K562 (cell line): ENCODE data around the gene SRD5A1. TPM values are rescaled to one million over a fixed set of nuclear protein-coding genes. Genes with fewer than 3 reads are reported as not detected.

Experiments used
- CXXC5 ChIP-seq: fragments of 250-450 bp; sonication (Bioruptor Pico); IDR thresholded peaks from 2 replicates; pipeline ENCODE4 v1.8.0; 2022; ENCODE audit warnings: inconsistent platforms, mild to moderate bottlenecking, moderate library complexity
- DDX20 ChIP-seq: fragments of 450-650 bp; IDR thresholded peaks from 2 replicates; pipeline ENCODE4 v1.6.1; 2016; ENCODE audit warnings: missing genetic modification characterization, low read depth, mild to moderate bottlenecking, missing compliant biosample characterization, moderate library complexity
- FOXJ2 ChIP-seq: fragments of 200-800 bp; sonication (Bioruptor generic); IDR thresholded peaks from 2 replicates; pipeline ENCODE4 v1.6.1; 2016; ENCODE audit warnings: missing genetic modification characterization, missing compliant biosample characterization
- FOXK2 ChIP-seq, 2 experiments: fragments of 450-650 bp; IDR thresholded peaks in 1 of 2; conservative IDR thresholded peaks in 1 of 2; 2 replicates each; pipeline ENCODE4 v1.6.1; 2016; ENCODE audit warnings: low read depth in 2 of 2, mild to moderate bottlenecking in 1 of 2
- GTF2A2 ChIP-seq: IDR thresholded peaks from 2 replicates; pipeline ENCODE4 v1.6.1; 2016; ENCODE audit warnings: mild to moderate bottlenecking, missing genetic modification characterization, missing compliant biosample characterization
- GTF2F1 ChIP-seq: IDR thresholded peaks from 2 replicates; pipeline ENCODE4 v1.6.1; 2011; ENCODE audit warnings: low read depth, low read length, improper control_type of control experiment
- HCFC1 ChIP-seq: IDR thresholded peaks from 2 replicates; pipeline ENCODE4 v1.6.1; 2012; ENCODE audit warnings: low read depth, low read length, improper control_type of control experiment
- JUNB ChIP-seq: fragments of 450-650 bp; formaldehyde crosslinking; conservative IDR thresholded peaks from 2 replicates; pipeline ENCODE4 v1.4.0; 2020; ENCODE audit warnings: mild to moderate bottlenecking
- KAT2B ChIP-seq: IDR thresholded peaks from one replicate; pipeline ENCODE4 v1.6.1; 2012; ENCODE audit warnings: low read depth, mild to moderate bottlenecking, control low read depth, inconsistent platforms, low read length, moderate library complexity
- KDM1A ChIP-seq, 2 experiments: fragments of 450-650 bp; IDR thresholded peaks; 2 replicates each; pipeline ENCODE4 v1.6.1; 2016; ENCODE audit warnings: mild to moderate bottlenecking in 2 of 2
- LEF1 ChIP-seq: fragments of 450-650 bp; IDR thresholded peaks from 2 replicates; pipeline ENCODE4 v1.6.1; 2016; ENCODE audit warnings: mild to moderate bottlenecking
- NFATC3 ChIP-seq: fragments of 450-650 bp; IDR thresholded peaks from 2 replicates; pipeline ENCODE4 v1.6.1; 2017; ENCODE audit warnings: mild to moderate bottlenecking
- NFXL1 ChIP-seq: fragments of 450-650 bp; formaldehyde crosslinking; IDR thresholded peaks from 2 replicates; pipeline ENCODE4 v1.4.0; 2021; ENCODE audit warnings: mild to moderate bottlenecking
- POLR2B ChIP-seq: fragments of 450-650 bp; IDR thresholded peaks from 2 replicates; pipeline ENCODE4 v1.6.1; 2018; ENCODE audit warnings: low read depth; ENCODE audit not compliant: partially characterized antibody
- POLR3G ChIP-seq: IDR thresholded peaks from 2 replicates; pipeline ENCODE4 v1.6.1; 2011; ENCODE audit not compliant: insufficient read length, insufficient replicate concordance; ENCODE audit errors: extremely low read depth
- RAD21 ChIP-seq, 2 experiments: fragments of 250-450 bp in 1 of 2; fragments of 450-650 bp in 1 of 2; sonication (Bioruptor Pico) in 1 of 2; formaldehyde crosslinking in 1 of 2; IDR thresholded peaks in 1 of 2; conservative IDR thresholded peaks in 1 of 2; 2 replicates each; pipeline versions ENCODE4 v1.4.0 to v1.8.0; 2020 to 2022; ENCODE audit warnings: mild to moderate bottlenecking in 2 of 2, moderate library complexity in 1 of 2
- RBM39 ChIP-seq: fragments of 200-400 bp; formaldehyde crosslinking; optimal IDR thresholded peaks from 2 replicates; pipeline ENCODE3; 2018; ENCODE audit warnings: low read depth, low read length
- RFX7 ChIP-seq: fragments of 250-450 bp; sonication (Bioruptor Pico); IDR thresholded peaks from 2 replicates; pipeline ENCODE4 v1.5.1; 2021; ENCODE audit warnings: mild to moderate bottlenecking
- SIX5 ChIP-seq, 2 experiments: IDR thresholded peaks; 2 replicates each; pipeline ENCODE4 v1.6.1; 2011; ENCODE audit warnings: low read length in 2 of 2, borderline replicate concordance in 1 of 2, low read depth in 1 of 2, mild to moderate bottlenecking in 1 of 2, moderate library complexity in 1 of 2; ENCODE audit not compliant: insufficient read depth in 1 of 2
- SMARCC2 ChIP-seq: fragments of 450-650 bp; IDR thresholded peaks from 2 replicates; pipeline ENCODE4 v1.6.1; 2017; ENCODE audit warnings: antibody characterized with exemption, moderate library complexity, mild to moderate bottlenecking, low read depth
- SUPT5H ChIP-seq: fragments of 450-650 bp; IDR thresholded peaks from 2 replicates; pipeline ENCODE4 v1.6.1; 2016
- TAF1 ChIP-seq: IDR thresholded peaks from 2 replicates; pipeline ENCODE4 v1.6.1; 2011; ENCODE audit warnings: mild to moderate bottlenecking, low read length, moderate library complexity; ENCODE audit not compliant: insufficient read depth, control insufficient read depth, severe bottlenecking; ENCODE audit errors: extremely low read depth
- ZBTB1 ChIP-seq: sonication (generic); formaldehyde crosslinking; IDR thresholded peaks from 2 replicates; pipeline ENCODE4 v1.8.1; 2023; ENCODE audit warnings: missing genetic modification reagents, low read depth, mild to moderate bottlenecking, borderline replicate concordance
- ZNF133 ChIP-seq: fragments of 250-450 bp; sonication (Bioruptor Pico); IDR thresholded peaks from 2 replicates; pipeline ENCODE4 v1.4.0; 2020; ENCODE audit warnings: mild to moderate bottlenecking
- ZNF3 ChIP-seq: fragments of 250-450 bp; sonication (Bioruptor Pico); IDR thresholded peaks from 2 replicates; pipeline ENCODE4 v1.5.0; 2021; ENCODE audit warnings: mild to moderate bottlenecking, moderate library complexity
- ZNF408 ChIP-seq: fragments of 250-450 bp; sonication (Bioruptor Pico); IDR thresholded peaks from 2 replicates; pipeline ENCODE4 v1.4.0; 2020; ENCODE audit warnings: low read depth, mild to moderate bottlenecking, moderate library complexity
- ZNF444 ChIP-seq: fragments of 250-450 bp; sonication (Bioruptor Pico); IDR thresholded peaks from 2 replicates; pipeline ENCODE4 v1.4.0; 2020; ENCODE audit warnings: mild to moderate bottlenecking, moderate library complexity
- polyA plus RNA-seq, 8 experiments: library from polyadenylated mRNA; depleted of rRNA in 4 of 8; stranded (reverse) in 5 of 8; unstranded in 3 of 8; fragments of >200 nt; fragmentation: Nextera tagmentation in 2 of 8; fragmentation: Illumina TruSeq in 1 of 8; extraction: Ambion mirVana in 2 of 8; extraction: Trizol in 1 of 8; gene quantifications; 2 replicates each; pipeline versions ENCODE4 v1.2.1 to v1.2.3, GENCODE V29; 2011 to 2014; ENCODE audit warnings: inconsistent platforms in 1 of 8, missing spikeins in 1 of 8
- total RNA-seq, 7 experiments: library from RNA; depleted of rRNA in 6 of 7; stranded (reverse); fragments of >200 nt in 6 of 7; fragmentation: Illumina TruSeq in 2 of 7; extraction: Trizol in 2 of 7; gene quantifications; 2 replicates each; pipeline versions ENCODE4 v1.2.1 to v1.2.3, GENCODE V29; 2011 to 2021; ENCODE audit warnings: low replicate concordance in 1 of 7
- TF ChIP-seq, protein P1 (sequence below): sonication (generic); formaldehyde crosslinking; IDR thresholded peaks from 2 replicates; pipeline ENCODE4 v1.8.1; 2023; ENCODE audit warnings: mild to moderate bottlenecking, missing genetic modification reagents
- TF ChIP-seq, protein P2 (sequence below): sonication (generic); formaldehyde crosslinking; IDR thresholded peaks from 2 replicates; pipeline ENCODE4 v1.8.0; 2022; ENCODE audit warnings: missing genetic modification reagents, mild to moderate bottlenecking, moderate library complexity, borderline replicate concordance

SRD5A1 gene
- total and polyA plus RNA-seq, 9 of the 15 experiments (the other 6 are each of a cell fraction or from before 2014, with no cell fraction given), result 1.3 to 22.6 (median 8.1) TPM

DNA sequence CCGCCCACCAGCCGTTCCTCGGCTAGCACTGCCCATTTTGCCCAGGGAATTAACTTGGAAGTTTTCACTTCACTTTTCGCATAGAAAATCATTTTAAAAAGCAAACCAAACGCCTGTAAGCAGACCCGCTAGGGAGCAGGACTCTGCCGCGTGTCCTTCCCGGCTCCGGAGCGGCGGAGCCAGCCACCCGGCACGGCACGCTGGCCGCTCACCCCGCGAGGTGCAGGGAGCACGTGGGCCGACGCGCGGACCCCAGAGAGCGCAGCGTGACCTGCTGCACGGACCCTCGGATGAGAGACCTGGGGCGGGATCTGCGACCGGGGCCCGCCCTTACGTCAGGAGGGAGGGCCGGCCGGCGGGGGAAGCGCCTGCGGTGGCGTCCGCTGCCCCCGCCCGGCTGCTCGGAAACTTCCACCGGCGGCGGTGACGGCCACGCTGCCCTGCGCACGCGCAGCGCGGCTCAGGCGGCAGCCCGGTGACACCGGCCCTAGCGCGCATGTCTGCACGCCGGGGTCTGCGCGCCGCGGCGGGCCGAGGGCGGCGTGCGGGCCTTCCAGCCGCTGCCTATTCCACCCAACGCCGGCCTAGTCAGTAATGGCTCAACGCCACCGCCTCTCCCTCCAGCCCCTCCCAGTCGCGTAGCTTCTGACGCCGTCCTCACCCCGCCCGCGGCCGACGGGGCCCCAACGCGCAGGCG lies 79.5 kb downstream of the SRD5A1 start (continued):
- no peak for TF ChIP-seq ZNF444
- TF ChIP-seq POLR3G, result no peak
- no peak for TF ChIP-seq NFATC3
- TF ChIP-seq LEF1, result no peak
- no peak for TF ChIP-seq FOXK2 (conservative IDR thresholded peaks at IDR 0.05 in 1 of 2, IDR thresholded peaks at IDR 0.05 in 1 of 2; ENCODE audit: low read depth in 2 of 2)
- TF ChIP-seq POLR2B, result no peak
- no peak for TF ChIP-seq KAT2B
- peak; percentile 18 to 31; a peak in 2 of 4 replicates for TF ChIP-seq RAD21 (CRISPR knock-in tag; conservative IDR thresholded peaks at IDR 0.05 in 1 of 2, IDR thresholded peaks at IDR 0.05 in 1 of 2)
- TF ChIP-seq, protein P1, sequence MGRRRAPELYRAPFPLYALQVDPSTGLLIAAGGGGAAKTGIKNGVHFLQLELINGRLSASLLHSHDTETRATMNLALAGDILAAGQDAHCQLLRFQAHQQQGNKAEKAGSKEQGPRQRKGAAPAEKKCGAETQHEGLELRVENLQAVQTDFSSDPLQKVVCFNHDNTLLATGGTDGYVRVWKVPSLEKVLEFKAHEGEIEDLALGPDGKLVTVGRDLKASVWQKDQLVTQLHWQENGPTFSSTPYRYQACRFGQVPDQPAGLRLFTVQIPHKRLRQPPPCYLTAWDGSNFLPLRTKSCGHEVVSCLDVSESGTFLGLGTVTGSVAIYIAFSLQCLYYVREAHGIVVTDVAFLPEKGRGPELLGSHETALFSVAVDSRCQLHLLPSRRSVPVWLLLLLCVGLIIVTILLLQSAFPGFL (CRISPR knock-in tag), result 0 out of 2 replicates have a peak, but pooled peaks have one; percentile 21
- TF ChIP-seq, protein P2, sequence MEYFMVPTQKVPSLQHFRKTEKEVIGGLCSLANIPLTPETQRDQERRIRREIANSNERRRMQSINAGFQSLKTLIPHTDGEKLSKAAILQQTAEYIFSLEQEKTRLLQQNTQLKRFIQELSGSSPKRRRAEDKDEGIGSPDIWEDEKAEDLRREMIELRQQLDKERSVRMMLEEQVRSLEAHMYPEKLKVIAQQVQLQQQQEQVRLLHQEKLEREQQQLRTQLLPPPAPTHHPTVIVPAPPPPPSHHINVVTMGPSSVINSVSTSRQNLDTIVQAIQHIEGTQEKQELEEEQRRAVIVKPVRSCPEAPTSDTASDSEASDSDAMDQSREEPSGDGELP (CRISPR knock-in tag), result peak; percentile 56; the same call in 1 of the 2 replicates
- no peak for TF ChIP-seq KDM1A (IDR thresholded peaks at IDR 0.05)
- TF ChIP-seq ZNF133, result no peak
- TF ChIP-seq HCFC1, result peak; percentile 72
- TF ChIP-seq RBM39, result peak; percentile 4
- no peak for TF ChIP-seq JUNB (CRISPR knock-in tag)
- no peak for TF ChIP-seq RFX7 (CRISPR knock-in tag)
- TF ChIP-seq SUPT5H, result peak; percentile 80
- TF ChIP-seq SMARCC2, result 0 out of 2 replicates have a peak, but pooled peaks have one; percentile 16
- peak; percentile 85; the same call in 1 of the 2 replicates for TF ChIP-seq ZBTB1 (CRISPR knock-in tag)
- TF ChIP-seq SIX5 (IDR thresholded peaks at IDR 0.05; ENCODE audit: borderline replicate concordance in 1 of 2, insufficient read depth in 1 of 2, low read depth in 1 of 2, low read length in 2 of 2), result no peak
- no peak for TF ChIP-seq GTF2F1
- TF ChIP-seq ZNF3 (CRISPR knock-in tag), result no peak
- no peak for TF ChIP-seq NFXL1 (CRISPR knock-in tag)
- TF ChIP-seq TAF1, result peak; percentile 60
- no peak for TF ChIP-seq ZNF408
- TF ChIP-seq DDX20 (tag), result no peak
- no peak for TF ChIP-seq FOXJ2 (tag)
- TF ChIP-seq CXXC5 (CRISPR knock-in tag), result peak; percentile 95
- no peak for TF ChIP-seq GTF2A2 (tag)
